HCT116 (cell line): ENCODE measurements around the gene ABCF3. TPM values are rescaled to one million over a fixed set of nuclear protein-coding genes. Genes with fewer than 3 reads are reported as not detected.

Experiments used
- ATAC-seq: fragments of 200-7000 bp; cut with Tn5 transposase; 2 replicates; pipeline ENCODE4 v1.9.1; 2020; ENCODE audit warnings: mild to moderate bottlenecking, moderate library complexity
- BruUV-seq: library from RNA; stranded (reverse); fragments of 400-500 nt; replicated peaks from 2 replicates; lab custom pipeline; 2021; lab: Mats Ljungman, UMichigan
- CTCF ChIA-PET: fragments of 300-600 bp; sonication (Branson Sonifier 250); formaldehyde crosslinking; loops from one replicate; lab custom pipeline; 2021; ENCODE audit warnings: antibody characterized with exemption; lab: Charles Lee
- POLR2A ChIA-PET: fragments of 300-600, 350-600 bp; sonication (Branson Sonifier 250); formaldehyde crosslinking; loops from one replicate; lab custom pipeline; 2021; ENCODE audit warnings: antibody characterized with exemption; lab: Charles Lee
- RAD21 ChIA-PET, 2 experiments: fragments of 300-600 bp; sonication (Branson Sonifier 250); formaldehyde crosslinking; loops; one replicate each; lab custom pipeline; 2023; ENCODE audit warnings: low total read pairs in 2 of 2; ENCODE audit not compliant: uncharacterized antibody in 2 of 2, unreplicated experiment in 2 of 2, low non-redundant PET in 1 of 2; lab: Charles Lee
- DNase-seq: peaks from one replicate; pipeline ENCODE4 v3.0.0-alpha.2; 2010; ENCODE audit warnings: low read depth, low spot score
- H2AFZ ChIP-seq: fragments of 200-600 bp; shearing (Covaris generic), sonication (generic); 2 replicates; pipeline ENCODE4 v1.6.1; 2017; ENCODE audit warnings: low read depth, mixed run types, mixed read lengths, antibody characterized with exemption, low read length; ENCODE audit not compliant: poor library complexity, severe bottlenecking
- H3K27ac ChIP-seq: 2 replicates; pipeline ENCODE4 v1.5.1; 2012; ENCODE audit warnings: low read depth, low read length
- H3K27me3 ChIP-seq: fragments of 200-600 bp; sonication (generic); 2 replicates; pipeline ENCODE4 v1.6.1; 2016; ENCODE audit warnings: mixed run types, low read length, mixed read lengths; ENCODE audit not compliant: insufficient read depth
- H3K36me3 ChIP-seq, 2 experiments: fragments of 200-500 bp in 1 of 2; fragments of 200-600 bp in 1 of 2; sonication (Bioruptor generic) in 1 of 2; sonication (generic) in 1 of 2; 2 replicates each; pipeline versions ENCODE4 v1.5.1 to v1.6.1; 2014 to 2016; ENCODE audit warnings: low read length in 2 of 2, inconsistent platforms in 1 of 2, mixed read lengths in 1 of 2, mixed run types in 1 of 2; ENCODE audit not compliant: insufficient read depth in 2 of 2, control insufficient read depth in 1 of 2
- H3K4me1 ChIP-seq, 2 experiments: fragments of 200-600 bp in 1 of 2; sonication (generic) in 1 of 2; 2 replicates each; pipeline versions ENCODE4 v1.5.1 to v1.6.1; 2012 to 2017; ENCODE audit warnings: low read length in 2 of 2, inconsistent platforms in 1 of 2, mild to moderate bottlenecking in 1 of 2, mixed read lengths in 1 of 2, mixed run types in 1 of 2, moderate library complexity in 1 of 2; ENCODE audit not compliant: insufficient read depth in 2 of 2, control insufficient read depth in 1 of 2
- H3K4me2 ChIP-seq: fragments of 200-600 bp; sonication (generic); 2 replicates; pipeline ENCODE4 v1.6.1; 2017; ENCODE audit warnings: mixed run types, low read length, mixed read lengths
- H3K4me3 ChIP-seq, 2 experiments: fragments of 200-600 bp in 1 of 2; sonication (generic) in 1 of 2; replicated peaks in 1 of 2; 2 replicates each; pipeline ENCODE4 v1.5.1; 2011 to 2016; ENCODE audit warnings: low read length in 2 of 2, control low read depth in 1 of 2, low read depth in 1 of 2, mild to moderate bottlenecking in 1 of 2, mixed read lengths in 1 of 2, mixed run types in 1 of 2
- H3K79me2 ChIP-seq: fragments of 200-600 bp; sonication (generic); 2 replicates; pipeline ENCODE4 v1.6.1; 2017; ENCODE audit warnings: mild to moderate bottlenecking, mixed run types, low read length, moderate library complexity, mixed read lengths; ENCODE audit not compliant: insufficient read depth
- H3K9ac ChIP-seq: fragments of 200-600 bp; sonication (generic); 2 replicates; pipeline ENCODE4 v1.6.1; 2016; ENCODE audit warnings: low read length, mixed read lengths
- H3K9me2 ChIP-seq: fragments of 200-600 bp; sonication (generic), shearing (Covaris generic); 2 replicates; pipeline ENCODE4 v1.6.1; 2017; ENCODE audit warnings: mixed run types, mild to moderate bottlenecking, moderate library complexity; ENCODE audit not compliant: insufficient read depth
- H3K9me3 ChIP-seq, 2 experiments: fragments of 200-500 bp in 1 of 2; fragments of 200-600 bp in 1 of 2; sonication (Bioruptor generic) in 1 of 2; sonication (generic) in 1 of 2; 2 replicates each; pipeline ENCODE4 v1.6.1; 2014 to 2017; ENCODE audit warnings: low read length in 2 of 2, mixed read lengths in 2 of 2, inconsistent platforms in 1 of 2, low read depth in 1 of 2, mild to moderate bottlenecking in 1 of 2, mixed run types in 1 of 2, moderate library complexity in 1 of 2; ENCODE audit not compliant: control insufficient read depth in 1 of 2, insufficient read depth in 1 of 2
- H4K20me1 ChIP-seq: fragments of 200-600 bp; sonication (generic), shearing (Covaris generic); 2 replicates; pipeline ENCODE4 v1.6.1; 2017; ENCODE audit warnings: mixed run types, mild to moderate bottlenecking, moderate library complexity; ENCODE audit not compliant: insufficient read depth
- ATF3 ChIP-seq: IDR thresholded peaks from 2 replicates; pipeline ENCODE4 v1.6.1; 2012
- CEBPB ChIP-seq: IDR thresholded peaks from 2 replicates; pipeline ENCODE4 v1.6.1; 2012; ENCODE audit warnings: low read depth
- EGR1 ChIP-seq: IDR thresholded peaks from 2 replicates; pipeline ENCODE4 v1.6.1; 2012; ENCODE audit warnings: low read depth
- EZH2 ChIP-seq: fragments of 200-600 bp; sonication (generic); IDR thresholded peaks from 2 replicates; pipeline ENCODE4 v1.6.1; 2017; ENCODE audit warnings: antibody characterized with exemption, mixed run types
- JUND ChIP-seq: IDR thresholded peaks from 2 replicates; pipeline ENCODE4 v1.6.1; 2012
- POLR2A ChIP-seq: IDR thresholded peaks from 2 replicates; pipeline ENCODE4 v1.7.0; 2011; ENCODE audit warnings: borderline replicate concordance; ENCODE audit not compliant: insufficient read depth, insufficient read length; ENCODE audit errors: extremely low read depth
- SRF ChIP-seq: IDR thresholded peaks from 2 replicates; pipeline ENCODE4 v1.6.1; 2012; ENCODE audit warnings: low read depth
- TCF7L2 ChIP-seq: IDR thresholded peaks from 2 replicates; pipeline ENCODE4 v1.7.0; 2011; ENCODE audit warnings: borderline replicate concordance, inconsistent platforms; ENCODE audit not compliant: insufficient read depth, insufficient read length; ENCODE audit errors: extremely low read depth
- YY1 ChIP-seq: IDR thresholded peaks from 2 replicates; pipeline ENCODE4 v1.6.1; 2011; ENCODE audit warnings: low read length, low read depth, moderate library complexity, mild to moderate bottlenecking; ENCODE audit not compliant: insufficient replicate concordance; ENCODE audit errors: extremely low read depth
- ZBTB33 ChIP-seq: IDR thresholded peaks from 2 replicates; pipeline ENCODE4 v1.6.1; 2011; ENCODE audit warnings: mild to moderate bottlenecking, low read length, moderate library complexity; ENCODE audit not compliant: insufficient replicate concordance; ENCODE audit errors: extremely low read depth
- intact Hi-C: fragments of 100-400 bp; cut with micrococcal nuclease; formaldehyde crosslinking; loops from 2 replicates; pipeline ENCODE4 v1.10.0; 2022
- total RNA-seq: library from RNA; stranded (reverse); gene quantifications from one replicate; pipeline ENCODE4 v1.2.1, GENCODE V29; 2021; ENCODE audit not compliant: unreplicated experiment

Gene ABCF3
- total RNA-seq, 1 experiment from 2014 or later: 74.6 TPM

GRCh38 chr3:184236033-184236410, 50.0 kb downstream of the ABCF3 start:
- H3K4me2 ChIP-seq: no peak overlapping the region
- no peak overlapping the region for H3K4me3 ChIP-seq
- H4K20me1 ChIP-seq: no peaks in the 10 kb centered on the region
- no peaks in the 10 kb centered on the region for H3K36me3 ChIP-seq
- ATAC-seq (no peak), DNase-seq (no peak)
- no peaks in the 10 kb centered on the region for H3K79me2 ChIP-seq
- H3K4me1 ChIP-seq: peaks cover 12 to 17% of the 10 kb centered on the region in 2 experiments
- TF ChIP-seq CEBPB: no peak
- no peak for TF ChIP-seq SRF
- no peak for TF ChIP-seq YY1
- TF ChIP-seq ATF3: no peak
- TF ChIP-seq POLR2A: no peak
- TF ChIP-seq ZBTB33: no peak
- TF ChIP-seq TCF7L2: no peak
- H3K9me3 ChIP-seq: no peaks in the 10 kb centered on the region
- POLR2A ChIA-PET: no interaction called here
- H3K9me2 ChIP-seq: no peaks in the 10 kb centered on the region
- H3K27ac ChIP-seq: no peak overlapping the region
- no peak overlapping the region for H3K9ac ChIP-seq
- CTCF ChIA-PET: no interaction called here
- RAD21 ChIA-PET: interaction anchor here in 1 of 2 experiments (0.6 kb wide), 1 partner anchor 53 kb away, joined by 3 read pairs; no protein-coding TSS in a partner anchor
- H2AFZ ChIP-seq: no peak overlapping the region
- intact Hi-C loops: no loop called here
- no peaks in the 10 kb centered on the region for H3K27me3 ChIP-seq
- BruUV-seq: no TSS peak

- CTCF ChIA-PET: interaction anchor here (2.3 kb wide), 1 partner anchor 9 kb away, joined by 9 read pairs; no protein-coding TSS in a partner anchor
- H4K20me1 ChIP-seq: no peaks in the 10 kb centered on the region
- intact Hi-C loops: no loop called here
- no peak overlapping the region for H2AFZ ChIP-seq
- no peaks in the 10 kb centered on the region for H3K27me3 ChIP-seq
- H3K4me2 ChIP-seq: no peak overlapping the region
- peaks cover 12 to 17% of the 10 kb centered on the region in 2 experiments for H3K4me1 ChIP-seq
- no peak for TF ChIP-seq EZH2
- TF ChIP-seq POLR2A: no peak
- no peak for TF ChIP-seq EGR1
- TF ChIP-seq JUND: no peak
- TF ChIP-seq SRF: no peak
- RAD21 ChIA-PET: interaction anchor here in 1 of 2 experiments (0.6 kb wide), 2 partner anchors 52 to 62 kb away, joined by 3 to 4 read pairs; no protein-coding TSS in a partner anchor
- no peaks in the 10 kb centered on the region for H3K36me3 ChIP-seq
- no peaks in the 10 kb centered on the region for H3K9me3 ChIP-seq
- no peaks in the 10 kb centered on the region for H3K9me2 ChIP-seq
- DNase-seq (no peak), ATAC-seq (no peak)
- no peak overlapping the region for H3K27ac ChIP-seq
- no peaks in the 10 kb centered on the region for H3K79me2 ChIP-seq
- POLR2A ChIA-PET: no interaction called here
- BruUV-seq: no TSS peak
- H3K4me3 ChIP-seq: no peak overlapping the region
- H3K9ac ChIP-seq: no peak overlapping the region
These were observed 50.6 kb downstream of the ABCF3 start for GRCh38 chr3:184236636-184237035.
